GM18507 (cell line): ENCODE data around the gene PRAMEF4.
"Not testable (repeated sequence)": the region's sequence is repeated elsewhere in the genome, so short reads cannot be mapped to it uniquely, and the experiment has no call there.

ENCODE experiments used
- DNase-seq: peaks from one replicate; pipeline ENCODE4 v3.0.0; 2011; ENCODE audit warnings: low read depth; ENCODE audit not compliant: insufficient read length; ENCODE audit errors: extremely low spot score
- FAIRE-seq: peaks from 2 replicates; lab custom pipeline; 2011; peaks lifted over from hg19 to GRCh38; lab: Jason Lieb, UNC

Gene PRAMEF4

GRCh38 chr1:12886101-12886500, at the start of gene PRAMEF4:
PRAMEF4 (minus strand) TSS chr1:12886201; CDS start chr1:12883394, 2,807 bp downstream.
- DNase-seq, FAIRE-seq: not testable (repeated sequence)

- peak; percentile 64 for FAIRE-seq
- not testable (repeated sequence) for DNase-seq
These were observed 38.4 kb upstream of the PRAMEF4 start for GRCh38 chr1:12924368-12924767.

- DNase-seq, FAIRE-seq: not testable (repeated sequence)
These were observed 35.7 kb upstream of the PRAMEF4 start for GRCh38 chr1:12921749-12922148.

- DNase-seq, FAIRE-seq: not testable (repeated sequence)
These were observed 30.3 kb upstream of the PRAMEF4 start, which contains the start of gene PRAMEF7 for GRCh38 chr1:12916310-12916709. PRAMEF7 (plus strand) TSS chr1:12916610; CDS start chr1:12917693, 1,083 bp downstream.

GRCh38 chr1:12903793-12904572, 18.0 kb upstream of the PRAMEF4 start:
- not testable (repeated sequence) for DNase-seq, FAIRE-seq

- not testable (repeated sequence) for DNase-seq, FAIRE-seq
These were observed 13.2 kb upstream of the PRAMEF4 start for GRCh38 chr1:12899186-12899585.

GRCh38 chr1:12898170-12898569, 12.2 kb upstream of the PRAMEF4 start, which contains the start of gene PRAMEF10:
PRAMEF10 (minus strand) TSS chr1:12898270; CDS start chr1:12895847, 2,423 bp downstream.
- FAIRE-seq, DNase-seq: not testable (repeated sequence)

GRCh38 chr1:12878453-12878852, 7.5 kb downstream of the PRAMEF4 start:
- not testable (repeated sequence) for FAIRE-seq, DNase-seq

GRCh38 chr1:12863131-12863880, 22.7 kb downstream of the PRAMEF4 start:
- DNase-seq, FAIRE-seq: not testable (repeated sequence)

GRCh38 chr1:12856786-12857185, 29.2 kb downstream of the PRAMEF4 start, which contains the start of gene PRAMEF2:
PRAMEF2 (plus strand) TSS chr1:12857086; CDS start chr1:12859010, 1,924 bp downstream.
- not testable (repeated sequence) for FAIRE-seq, DNase-seq

GRCh38 chr1:12851779-12852178, 34.2 kb downstream of the PRAMEF4 start:
- FAIRE-seq (no peak), DNase-seq (no peak)

- DNase-seq, FAIRE-seq: not testable (repeated sequence)
These were observed 37.4 kb downstream of the PRAMEF4 start, which contains the start of gene HNRNPCL1 for GRCh38 chr1:12848620-12849019. HNRNPCL1 (minus strand) TSS chr1:12848720; CDS start chr1:12848289, 431 bp downstream.

- DNase-seq, FAIRE-seq: not testable (repeated sequence)
These were observed 52.8 kb downstream of the PRAMEF4 start for GRCh38 chr1:12833251-12833650.

- FAIRE-seq: not testable (repeated sequence)
These were observed 54.7 kb downstream of the PRAMEF4 start, which contains the start of gene PRAMEF11 for GRCh38 chr1:12831310-12831709. PRAMEF11 (minus strand) TSS chr1:12831410; CDS start chr1:12828789, 2,621 bp downstream.

More at GRCh38 chr1:12831310-12831709, 54.7 kb downstream of the PRAMEF4 start, which contains the start of gene PRAMEF11:
- not testable (repeated sequence) for DNase-seq
